ENCODE data around the gene TMEM167B.
A peak's percentile ranks its signal among the peaks of the same experiment; 100 is the strongest.
"Not testable (repeated sequence)": the region's sequence is repeated elsewhere in the genome, so short reads cannot be mapped to it uniquely, and the experiment has no call there.

The TMEM167B gene

DNA sequence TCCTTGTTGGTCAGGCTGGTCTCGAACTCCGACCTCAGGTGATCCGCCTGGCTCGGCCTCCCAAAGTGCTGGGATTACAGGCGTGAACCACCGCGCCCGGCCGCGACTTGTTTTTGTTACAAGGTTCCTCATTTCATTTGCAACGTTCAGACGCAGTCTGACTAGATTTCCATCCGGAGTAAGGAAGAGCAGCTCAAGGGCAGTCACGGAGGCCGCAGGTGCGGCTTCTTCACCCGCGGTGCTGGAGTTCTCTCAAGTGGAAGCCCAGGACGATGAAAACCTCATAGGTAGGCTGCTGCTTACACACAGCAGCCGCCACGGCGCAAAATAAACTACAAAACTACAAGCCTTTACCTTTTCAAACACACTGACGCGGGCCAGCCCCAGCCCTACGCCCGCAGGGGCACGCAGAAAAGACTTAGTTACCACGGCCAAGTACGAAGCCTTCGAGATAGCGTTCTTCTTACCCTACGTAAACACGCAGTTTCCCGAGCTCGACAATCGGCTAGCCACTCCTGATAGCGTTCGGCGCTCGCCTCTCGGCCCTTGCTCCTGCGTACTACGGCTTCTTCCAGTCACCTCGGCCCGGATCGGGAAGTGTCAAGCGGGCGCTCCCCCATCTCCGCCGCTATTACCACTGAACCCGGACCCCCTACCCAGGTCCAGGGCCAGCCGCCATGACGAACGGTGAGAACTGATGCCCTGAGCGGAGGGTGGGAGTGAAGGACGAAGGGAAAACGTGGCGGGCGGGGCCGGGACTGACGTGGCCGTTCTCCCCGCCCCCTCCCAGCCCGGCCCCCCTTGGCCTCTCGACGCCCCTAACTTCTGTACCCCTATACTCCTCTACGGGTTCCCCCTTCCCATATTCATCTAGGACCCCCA, at the start of gene TMEM167B:
TMEM167B (plus strand) TSS at position 569 of the 882 bp plus-strand sequence; CDS start at position 678, 109 bp downstream.
- peak; percentile 91 for DNase-seq

DNA sequence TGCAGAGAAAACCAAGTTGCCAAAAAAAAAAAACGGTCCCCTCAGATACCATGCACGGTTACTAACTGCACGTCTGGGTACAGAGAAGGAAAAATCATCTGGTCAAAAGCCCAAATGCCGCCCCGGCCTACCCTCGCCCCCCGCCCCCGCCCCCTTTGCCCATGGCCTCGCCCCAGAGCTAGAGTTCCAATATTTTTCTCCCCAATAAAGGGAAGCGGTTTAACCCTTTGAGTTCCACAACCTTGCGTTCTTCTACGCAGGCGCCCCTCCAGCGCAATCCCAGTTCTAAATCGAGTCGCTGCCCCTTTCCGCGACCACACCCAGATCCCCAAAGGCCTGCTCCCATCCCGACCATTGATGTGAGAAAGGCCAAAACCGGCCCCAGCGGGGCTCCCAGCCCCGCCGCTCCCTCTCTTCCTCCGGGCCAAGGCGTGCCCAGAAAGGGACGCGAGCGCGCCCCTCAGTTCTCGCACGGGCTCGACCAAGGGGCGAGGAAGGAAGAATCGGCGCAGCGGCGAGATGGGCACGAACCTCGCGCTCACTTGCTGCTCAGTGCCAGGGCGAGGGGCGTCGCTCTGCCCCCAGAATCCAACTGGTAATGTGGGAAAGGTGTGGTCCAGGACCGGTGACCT, 49.5 kb upstream of the TMEM167B start:
- DNase-seq = no peak

GRCh38 chr1:109041621-109042468, 48.7 kb upstream of the TMEM167B start, which contains the start of gene WDR47:
WDR47 (minus strand) TSS chr1:109042102; CDS start chr1:109023512, 18,590 bp downstream.
- DNase-seq = peak; percentile 96

DNA sequence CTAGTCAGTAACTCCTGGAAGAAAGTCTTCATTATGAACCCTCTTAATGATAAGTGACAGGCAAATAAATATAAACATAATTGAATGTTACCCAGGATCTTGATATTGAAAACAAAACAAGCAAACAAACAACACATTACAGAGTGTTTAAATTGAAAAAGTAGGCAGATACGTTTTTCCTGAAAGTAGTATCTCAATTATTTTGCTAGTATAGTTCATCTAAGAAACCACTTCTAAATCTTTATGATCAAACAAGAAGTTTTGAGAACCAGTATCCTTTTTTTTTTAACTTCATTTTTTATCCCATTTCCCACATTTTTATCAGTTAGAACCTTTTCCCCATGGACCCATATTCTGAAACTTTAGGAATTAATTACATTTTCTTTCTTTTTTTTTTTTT, 45.0 kb upstream of the TMEM167B start:
- no peak for DNase-seq

GRCh38 chr1:109046671-109047070, 43.9 kb upstream of the TMEM167B start:
- DNase-seq = no peak

- DNase-seq = no peak
Measured at GRCh38 chr1:109047339-109047738, 43.2 kb upstream of the TMEM167B start.

GRCh38 chr1:109048335-109048734, 42.2 kb upstream of the TMEM167B start:
- no peak for DNase-seq

DNA sequence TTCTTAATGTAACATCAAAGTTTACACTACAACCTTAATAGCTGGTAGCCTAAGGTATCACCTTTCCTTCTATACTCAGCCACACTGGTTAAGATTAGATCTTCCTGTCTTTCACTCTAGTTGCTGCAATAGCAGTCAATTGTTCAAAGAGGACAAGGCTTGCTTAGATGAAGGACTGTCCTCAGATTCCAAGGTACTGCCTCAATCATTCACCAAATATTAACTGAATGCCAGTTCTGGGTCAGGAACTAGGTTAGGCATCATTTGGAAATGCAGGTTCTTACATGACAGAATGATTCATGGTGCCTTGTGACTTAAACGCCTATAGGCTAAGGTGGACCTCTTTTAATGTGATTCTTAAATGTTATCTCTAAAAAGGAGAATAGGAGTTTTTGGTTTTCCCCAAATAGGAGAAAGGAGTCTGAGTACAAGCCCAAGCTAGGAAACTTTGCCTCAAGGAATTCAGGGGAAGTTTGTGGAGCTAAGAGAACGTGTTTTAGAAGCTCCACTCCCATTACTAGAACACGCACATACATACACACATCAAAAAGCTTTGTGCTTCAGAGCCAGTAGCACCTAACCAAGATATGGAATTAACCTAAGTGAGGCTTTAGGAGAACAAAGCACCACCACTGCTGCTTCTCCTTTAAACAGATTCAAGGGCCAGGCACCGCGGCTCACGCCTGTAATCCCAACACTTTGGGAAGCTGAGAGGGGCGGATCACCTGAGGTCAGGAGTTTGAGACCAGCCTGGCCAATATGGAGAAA, 40.2 kb upstream of the TMEM167B start:
- DNase-seq = no peak

GRCh38 chr1:109052145-109052544, 38.4 kb upstream of the TMEM167B start:
- DNase-seq = not testable (repeated sequence)

DNA sequence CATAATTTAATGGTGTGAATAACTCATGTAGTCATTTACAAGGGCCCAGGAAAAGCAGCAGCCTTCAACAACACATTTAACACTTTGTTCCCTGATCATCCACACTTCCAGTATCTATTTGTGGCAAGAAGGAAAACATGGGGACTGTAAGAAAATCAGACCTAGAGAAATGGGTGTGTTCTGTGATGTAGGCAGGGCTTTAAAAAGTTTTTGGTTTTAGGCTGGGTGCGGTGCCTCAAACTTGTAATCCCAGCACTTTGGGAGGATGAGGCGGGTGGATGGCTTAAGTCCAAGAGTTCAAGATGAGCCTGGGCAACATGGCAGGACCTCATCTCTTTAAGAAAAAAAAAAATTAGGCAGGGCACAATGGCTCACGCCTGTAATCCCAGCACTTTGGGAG, 34.5 kb upstream of the TMEM167B start:
- no peak for DNase-seq

DNA sequence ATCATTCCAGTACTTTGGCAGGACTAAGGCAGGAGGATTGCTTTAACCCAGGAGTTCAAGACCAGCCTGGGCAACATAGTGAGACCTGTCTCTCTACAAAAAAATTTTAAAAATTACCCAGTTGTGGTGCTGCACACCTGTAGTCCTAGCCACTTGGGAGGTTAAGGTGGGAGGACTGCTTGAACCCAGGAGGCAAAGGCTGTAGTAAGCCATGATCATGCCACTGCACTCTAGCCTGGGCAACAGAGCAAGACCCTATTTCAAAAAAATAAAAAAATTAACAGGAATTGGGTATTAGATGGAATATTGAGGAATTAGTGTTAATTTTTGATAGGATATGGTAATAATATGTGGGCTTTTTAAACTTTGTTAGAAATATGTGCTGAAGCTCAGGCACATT, 31.5 kb upstream of the TMEM167B start:
- DNase-seq = no peak

- no peak for DNase-seq
Measured at GRCh38 chr1:109060707-109061106, 29.9 kb upstream of the TMEM167B start.

DNA sequence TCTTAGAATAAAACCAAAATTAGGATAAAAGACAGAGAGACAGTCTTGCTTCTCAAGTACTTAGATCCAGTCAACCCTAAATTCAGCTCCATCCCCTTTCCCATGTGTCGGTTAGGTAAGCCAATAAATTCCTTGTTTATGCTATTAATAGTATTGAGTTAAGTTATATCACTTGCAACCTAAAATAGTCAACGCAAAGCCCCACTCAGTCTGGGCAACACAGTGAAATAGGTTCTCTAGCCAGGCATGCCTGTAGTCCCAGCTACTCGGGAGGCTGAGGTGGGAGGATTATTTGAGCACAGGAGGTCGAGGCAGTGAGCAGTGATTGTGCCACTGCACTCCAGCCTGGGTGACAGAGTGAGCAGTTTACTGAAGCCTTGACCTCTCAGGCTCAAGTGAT, 29.4 kb upstream of the TMEM167B start:
- DNase-seq = no peak

- DNase-seq = no peak
Measured at GRCh38 chr1:109065137-109065536, 25.4 kb upstream of the TMEM167B start.

DNA sequence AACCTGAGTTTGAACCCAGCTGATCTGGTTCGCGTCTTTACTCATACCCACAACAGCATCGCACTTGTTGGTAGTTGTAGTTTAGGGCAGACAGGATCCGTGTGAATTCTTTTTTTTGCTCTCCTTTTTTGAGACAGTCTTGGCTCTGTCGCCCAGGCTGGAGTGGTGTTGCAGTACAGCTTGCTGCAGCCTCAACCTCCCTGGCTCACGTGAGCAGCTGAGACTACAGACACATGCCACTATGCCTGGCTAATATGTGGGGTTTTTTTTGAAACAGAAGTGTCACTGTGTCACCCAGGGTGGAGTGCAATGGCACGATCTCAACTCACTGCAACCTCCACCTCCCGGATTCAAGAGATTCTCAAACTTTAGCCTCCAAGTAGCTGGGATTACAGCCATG, 22.7 kb upstream of the TMEM167B start:
- DNase-seq = no peak

DNA sequence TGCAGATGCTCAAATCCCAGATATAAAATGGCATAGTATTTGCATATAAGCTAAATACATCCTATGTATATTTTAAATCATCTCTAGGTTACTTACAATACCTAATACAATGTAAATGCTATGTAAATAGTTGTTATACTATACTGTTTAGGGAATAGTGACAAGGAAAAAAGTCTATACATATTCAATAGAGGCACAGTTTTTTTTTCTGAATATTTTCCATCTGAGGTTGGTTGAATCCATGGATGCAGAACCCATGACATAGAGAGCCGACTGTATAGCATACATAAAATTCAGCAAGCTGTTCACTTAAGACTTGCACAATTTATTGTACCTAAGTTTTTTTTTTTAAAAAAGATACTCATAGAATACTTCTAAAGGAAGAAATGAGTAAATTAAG, 21.3 kb upstream of the TMEM167B start:
- no peak for DNase-seq

DNA sequence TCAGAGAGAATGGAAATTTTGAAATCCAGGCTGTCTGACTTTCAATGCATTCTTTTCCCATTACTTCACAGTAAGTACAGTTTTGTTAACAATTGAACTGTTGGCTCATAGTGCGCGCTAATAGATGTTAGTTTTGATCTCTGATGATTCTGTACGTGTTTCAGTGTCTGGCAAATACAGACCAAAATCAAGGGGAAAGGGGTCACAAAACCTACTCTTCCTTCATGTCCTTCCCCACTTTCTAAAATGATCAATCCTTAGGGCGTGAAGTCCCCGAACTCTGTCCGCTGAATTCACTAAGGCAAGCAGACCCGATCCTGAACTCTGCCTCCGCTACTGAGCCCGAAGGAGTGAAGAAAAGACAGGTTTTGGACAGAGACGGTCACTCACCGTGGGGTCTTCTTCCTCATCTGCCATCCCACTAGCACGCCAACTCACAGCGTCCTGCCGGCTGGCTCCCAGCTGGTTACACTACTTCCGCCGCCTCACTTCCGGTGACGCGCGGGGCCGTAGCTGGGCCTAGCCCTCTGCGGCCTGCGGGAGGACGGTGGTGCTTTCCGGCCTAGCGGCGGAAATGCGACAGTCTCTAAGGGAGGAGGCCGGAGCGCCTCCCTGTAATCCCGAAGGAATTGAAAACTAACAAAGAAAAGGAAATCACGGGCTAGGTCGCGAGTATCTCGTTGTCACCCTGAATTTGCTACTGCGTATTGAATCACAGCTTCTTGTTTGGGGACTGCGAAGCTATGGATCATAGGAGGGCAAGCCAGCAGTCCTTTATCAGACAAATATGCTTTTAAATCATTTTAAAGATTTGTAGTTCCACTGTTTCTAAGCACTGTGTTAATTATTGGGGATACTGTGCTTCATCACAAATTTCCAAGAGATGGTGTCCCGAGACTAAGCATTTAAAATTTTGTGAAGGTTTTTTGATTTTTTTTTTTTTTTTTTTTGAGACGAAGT, 14.8 kb upstream of the TMEM167B start, which contains the start of gene TAF13:
TAF13 (minus strand) TSS at position 473 of the 960 bp plus-strand sequence; CDS start at position 417, 56 bp downstream.
- peak; percentile 80 for DNase-seq

DNA sequence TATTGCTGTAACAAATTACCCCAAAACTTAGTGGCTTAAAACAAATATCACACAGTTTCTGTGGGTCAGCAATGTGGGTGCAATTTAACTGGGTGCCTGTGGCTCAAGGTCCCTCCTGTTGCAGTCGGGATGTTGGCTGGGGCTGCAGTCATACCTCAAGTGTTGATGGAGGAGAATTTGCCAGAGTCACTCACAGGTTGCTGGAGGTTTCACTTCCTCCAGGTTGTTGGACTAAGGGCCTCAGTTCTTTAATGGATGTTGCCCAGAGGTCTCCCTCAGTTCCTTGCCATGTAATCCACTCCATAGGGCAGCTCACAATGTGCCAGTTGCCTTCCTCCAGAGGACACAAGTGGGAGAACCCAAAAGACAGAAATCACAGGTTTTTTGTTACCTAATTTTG, 12.2 kb upstream of the TMEM167B start:
- no peak for DNase-seq

DNA sequence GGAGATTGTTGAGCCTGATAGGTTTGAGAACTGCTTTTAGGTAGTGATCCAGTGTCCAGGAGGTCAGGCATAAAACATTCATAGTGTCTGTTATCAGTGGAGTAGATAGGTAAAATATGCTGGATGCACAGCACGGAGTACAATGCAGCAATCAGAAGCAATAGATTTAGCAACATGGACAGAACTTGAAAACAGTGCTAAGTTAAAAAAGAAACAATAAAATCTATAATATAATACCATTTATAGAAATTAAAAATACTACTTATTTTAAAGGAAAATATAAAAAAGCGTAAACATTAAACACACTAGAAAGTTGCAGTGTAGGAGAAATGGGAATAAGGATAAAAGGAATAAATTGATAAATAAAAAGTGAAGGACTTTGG, 11.3 kb upstream of the TMEM167B start:
- no peak for DNase-seq

DNA sequence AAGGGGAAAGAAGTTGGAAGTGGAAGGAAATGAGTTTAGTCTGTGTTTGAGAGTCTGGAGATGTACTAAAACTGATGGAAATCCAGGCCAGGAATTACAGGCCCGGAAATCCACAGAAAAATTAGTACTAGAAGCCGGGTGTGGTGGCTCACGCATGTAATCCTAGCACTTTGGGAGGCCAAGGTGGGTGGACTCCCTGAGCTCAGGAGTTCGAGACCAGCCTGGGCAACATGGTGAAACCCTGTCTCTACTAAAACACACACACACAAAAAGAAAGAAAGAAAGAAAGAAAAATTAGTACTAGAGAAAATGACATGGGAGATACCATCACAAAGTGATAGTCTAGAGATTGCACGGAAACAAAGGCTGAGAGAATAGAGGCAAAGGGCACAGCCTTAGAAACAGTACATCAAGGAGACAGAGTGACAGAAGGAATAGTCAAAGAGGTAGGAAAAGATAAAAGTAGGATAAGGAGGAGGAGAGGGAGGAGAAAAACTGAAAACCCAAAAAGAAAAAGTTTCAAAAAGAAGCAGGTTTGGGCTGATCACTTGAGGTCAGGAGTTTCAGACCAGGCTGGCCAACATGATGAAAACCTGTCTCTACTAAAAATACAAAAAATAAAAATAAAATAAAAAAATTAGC, 10.0 kb upstream of the TMEM167B start:
- no peak for DNase-seq

DNA sequence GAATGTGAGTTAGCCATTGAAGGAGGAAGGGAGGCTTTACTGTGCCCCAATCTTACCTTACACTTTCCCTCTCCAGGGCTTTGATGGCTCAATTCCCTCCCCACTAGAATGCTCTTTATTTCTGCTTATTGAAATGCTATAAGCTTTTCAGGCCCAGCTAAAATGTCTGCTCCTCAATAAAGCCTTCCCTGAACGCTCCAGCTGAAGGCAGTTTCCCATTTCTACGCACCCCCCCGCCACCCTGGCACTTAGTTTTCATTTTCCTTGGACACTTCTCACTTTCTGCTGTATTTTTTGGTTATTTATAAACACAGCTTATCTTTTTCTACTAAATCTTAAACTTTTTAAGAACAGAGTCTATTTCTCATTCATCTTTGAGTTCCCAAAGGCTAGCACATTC, 7.1 kb upstream of the TMEM167B start:
- DNase-seq = no peak

Measured in GDM1 (cell line).